HepG2 (cell line): Measurements from ENCODE around the gene PHTF2. TPM values are rescaled to one million over a fixed set of nuclear protein-coding genes. Genes with fewer than 3 reads are reported as not detected.

Experiments
- ATAC-seq: fragments of 200-7000 bp; cut with Tn5 transposase; 3 replicates; pipeline ENCODE4 v1.9.1; 2020; ENCODE audit warnings: mild to moderate bottlenecking, moderate library complexity
- BruUV-seq: library from RNA; stranded (reverse); fragments of 400-500 nt; replicated peaks from 2 replicates; lab custom pipeline; 2021; lab: Mats Ljungman, UMichigan
- CTCF ChIA-PET: fragments of 300-600 bp; formaldehyde crosslinking; extraction: SDS; loops from one replicate; lab custom pipeline; 2021; ENCODE audit warnings: low total read pairs, inconsistent platforms, low intra/inter-chr PET ratio; lab: Yijun Ruan, JAX
- POLR2A ChIA-PET: fragments of 350-600 bp; sonication (Branson Sonifier 250); formaldehyde crosslinking; loops from one replicate; lab custom pipeline; 2020; ENCODE audit warnings: antibody characterized with exemption, inconsistent platforms; lab: Yijun Ruan, JAX
- DNase-seq: peaks from one replicate; pipeline ENCODE4 v3.0.0-alpha.2; 2015; ENCODE audit warnings: low spot score
- FAIRE-seq: peaks from 3 replicates; lab custom pipeline; 2011; peaks lifted over from hg19 to GRCh38; lab: Jason Lieb, UNC
- H2AFZ ChIP-seq: one replicate; pipeline ENCODE4 v1.6.1; 2011; ENCODE audit warnings: low read length, inconsistent platforms
- H3K27ac ChIP-seq: fragments of 300-600 bp; 3 replicates; pipeline ENCODE4 v1.8.0; 2011; ENCODE audit warnings: mixed run types, mild to moderate bottlenecking, mixed read lengths, low read length, inconsistent platforms; ENCODE audit not compliant: insufficient read depth; ENCODE audit errors: extremely low read length
- H3K27me3 ChIP-seq, 2 experiments: fragments of 200-600 bp in 1 of 2; 2 replicates in 1 of 2; 3 replicates in 1 of 2; pipeline versions ENCODE4 v1.6.0 to v1.8.0; 2011; ENCODE audit warnings: low read length in 2 of 2, mild to moderate bottlenecking in 2 of 2, moderate library complexity in 2 of 2, inconsistent platforms in 1 of 2; ENCODE audit not compliant: insufficient read depth in 2 of 2, control insufficient read depth in 1 of 2
- H3K36me3 ChIP-seq, 2 experiments: fragments of 200-600 bp in 1 of 2; replicated peaks in 1 of 2; 2 replicates in 1 of 2; 3 replicates in 1 of 2; pipeline versions ENCODE4 v1.5.1 to v1.8.0; 2011; ENCODE audit warnings: low read length in 2 of 2, inconsistent platforms in 1 of 2; ENCODE audit not compliant: insufficient read depth in 2 of 2, control insufficient read depth in 1 of 2
- H3K4me1 ChIP-seq: 2 replicates; pipeline ENCODE4 v1.5.1; 2012; ENCODE audit warnings: low read length, inconsistent platforms; ENCODE audit not compliant: insufficient read depth
- H3K4me2 ChIP-seq: 2 replicates; pipeline ENCODE4 v1.6.0; 2011; ENCODE audit warnings: low read depth, low read length, inconsistent platforms
- H3K4me3 ChIP-seq, 3 experiments: fragments of 200-600 bp in 1 of 3; sonication (generic), shearing (Covaris generic) in 1 of 3; replicated peaks in 1 of 3; 2 replicates each; pipeline ENCODE4 v1.5.1; 2011 to 2016; ENCODE audit warnings: low read length in 3 of 3, inconsistent platforms in 2 of 3, low read depth in 2 of 3, mild to moderate bottlenecking in 2 of 3, control low read depth in 1 of 3, mixed read lengths in 1 of 3; ENCODE audit not compliant: insufficient read depth in 1 of 3
- H3K79me2 ChIP-seq: one replicate; pipeline ENCODE4 v1.6.1; 2011; ENCODE audit warnings: low read length, inconsistent platforms; ENCODE audit not compliant: insufficient read depth
- H3K9ac ChIP-seq: 2 replicates; pipeline ENCODE4 v1.6.0; 2011; ENCODE audit warnings: mild to moderate bottlenecking, low read depth, low read length, inconsistent platforms; ENCODE audit not compliant: insufficient read depth
- H3K9me3 ChIP-seq: 2 replicates; pipeline ENCODE4 v1.5.1; 2012; ENCODE audit warnings: mild to moderate bottlenecking, low read length
- H4K20me1 ChIP-seq: 2 replicates; pipeline ENCODE4 v1.6.0; 2011; ENCODE audit warnings: inconsistent platforms, mild to moderate bottlenecking, low read length, moderate library complexity; ENCODE audit not compliant: insufficient read depth
- CEBPB ChIP-seq: IDR thresholded peaks from 2 replicates; pipeline ENCODE4 v1.6.1; 2011; ENCODE audit warnings: low read depth, low read length, improper control_type of control experiment, borderline replicate concordance
- SOX6 ChIP-seq, 2 experiments: fragments of 450-650 bp in 1 of 2; sonication (generic) in 1 of 2; formaldehyde crosslinking in 1 of 2; IDR thresholded peaks; 2 replicates each; pipeline versions ENCODE4 v1.4.0 to v1.6.1; 2017 to 2020; ENCODE audit warnings: antibody characterized with exemption in 1 of 2, mild to moderate bottlenecking in 1 of 2, missing genetic modification reagents in 1 of 2
- ZNF33A ChIP-seq: sonication (generic); formaldehyde crosslinking; IDR thresholded peaks from 2 replicates; pipeline ENCODE4 v1.5.1; 2020; ENCODE audit warnings: missing genetic modification reagents, mild to moderate bottlenecking, moderate library complexity, borderline replicate concordance
- ZNF841 ChIP-seq: sonication (generic); formaldehyde crosslinking; IDR thresholded peaks from 2 replicates; pipeline ENCODE4 v1.8.1; 2023; ENCODE audit warnings: missing genetic modification reagents, borderline replicate concordance
- WGBS: methylation state at CpG from one replicate; pipeline ENCODE4 v1.1.6; 2017; ENCODE audit warnings: low lambda C conversion rate; 5-methylcytosine and 5-hydroxymethylcytosine counted together
- in situ Hi-C: cut with HindIII; loops from 2 replicates; pipeline ENCODE4 v1.10.0; 2017; ENCODE audit warnings: low pct_unique_long_range_greater_than_20kb; ENCODE audit not compliant: extremely low pct_ligation_motif_present
- intact Hi-C: fragments of 100-400 bp; cut with micrococcal nuclease; formaldehyde crosslinking; loops from one replicate; pipeline ENCODE4 v1.10.0; 2022; ENCODE audit not compliant: unreplicated experiment
- polyA plus RNA-seq, 8 experiments: library from polyadenylated mRNA; depleted of rRNA in 3 of 8; stranded (reverse) in 7 of 8; unstranded in 1 of 8; fragments of >200 nt; fragmentation: Illumina TruSeq in 4 of 8; extraction: Trizol in 4 of 8; gene quantifications; 2 replicates each; pipeline versions ENCODE4 v1.2.1 to v1.2.3, GENCODE V29; 2011 to 2016; ENCODE audit warnings: low read depth in 4 of 8, missing spikeins in 1 of 8, mixed read lengths in 1 of 8; ENCODE audit not compliant: insufficient read depth in 1 of 8
- total RNA-seq, 5 experiments: library from RNA; depleted of rRNA; stranded (reverse); fragments of >200 nt; fragmentation: Illumina TruSeq; extraction: Trizol; gene quantifications; 2 replicates each; pipeline ENCODE4 v1.2.3, GENCODE V29; 2016; ENCODE audit warnings: low read depth in 1 of 5
- TF ChIP-seq, protein P1 (sequence below), 2 experiments: fragments of 450-650 bp in 1 of 2; sonication (generic) in 1 of 2; formaldehyde crosslinking in 1 of 2; IDR thresholded peaks; 2 replicates each; pipeline versions ENCODE4 v1.6.1 to v1.8.0; 2016 to 2022; ENCODE audit warnings: antibody characterized with exemption in 1 of 2, mild to moderate bottlenecking in 1 of 2, missing genetic modification reagents in 1 of 2
- TF ChIP-seq, protein P2 (sequence below): IDR thresholded peaks from 2 replicates; pipeline ENCODE4 v1.6.1; 2016; ENCODE audit warnings: low read depth

PHTF2 gene
- total and polyA plus RNA-seq, 2 of the 13 experiments (the other 11 are each of a cell fraction or from before 2014, with no cell fraction given), result 7.4 to 10.2 TPM

DNA sequence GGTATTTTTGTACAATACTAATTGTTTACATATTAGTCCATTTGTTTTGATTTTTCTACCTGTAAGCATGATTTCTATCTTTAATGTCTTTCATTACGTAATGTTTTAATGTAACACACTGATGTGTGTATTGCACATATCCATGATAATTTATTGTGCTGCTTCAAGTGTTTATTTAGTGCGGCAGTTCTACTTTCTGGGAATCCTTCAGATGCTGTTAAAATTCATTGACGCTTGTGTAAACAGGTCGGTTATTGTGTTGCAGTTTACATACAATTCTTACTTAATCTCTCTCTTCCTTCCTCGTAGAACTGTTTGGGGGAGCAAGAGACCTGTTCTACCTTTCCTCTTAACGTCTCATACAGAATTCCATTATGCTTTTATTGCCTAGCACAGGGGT, 7.2 kb upstream of the PHTF2 start:
- CTCF ChIA-PET, result no interaction called here

DNA sequence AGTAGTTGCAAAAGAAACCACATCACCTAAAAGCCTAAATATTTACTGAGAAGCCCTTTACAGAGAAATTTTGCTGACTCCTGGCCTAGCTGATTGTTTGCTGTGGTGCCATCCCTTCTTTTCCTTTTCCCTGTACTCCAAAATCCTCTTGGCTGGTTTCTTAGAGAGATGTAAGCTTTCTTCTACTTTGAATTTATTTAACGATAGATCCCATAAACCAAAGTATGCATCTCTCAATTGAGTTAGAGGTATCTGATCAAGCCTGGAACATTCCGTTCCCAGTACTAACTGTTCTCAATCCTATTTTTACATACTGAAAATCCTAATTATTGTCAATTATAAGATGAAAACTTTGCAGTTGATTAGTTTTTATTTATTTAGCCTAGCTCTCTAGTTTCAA, 6.6 kb upstream of the PHTF2 start:
- H3K27ac ChIP-seq, result no peak overlapping the region
- H3K4me2 ChIP-seq, result no peak overlapping the region
- H3K4me1 ChIP-seq, result peaks cover 11% of the 10 kb centered on the region
- no peak for ATAC-seq
- intact Hi-C loops (no loop called here), in situ Hi-C loops (no loop called here)
- DNase-seq, result no peak
- no peak for FAIRE-seq
- BruUV-seq, result no TSS peak
- H3K79me2 ChIP-seq, result peaks cover 16% of the 10 kb centered on the region
- no peak overlapping the region for H3K9ac ChIP-seq
- 98% methylated on average over 2 of the region's 2 CpGs for WGBS
- H3K27me3 ChIP-seq, result no peaks in the 10 kb centered on the region
- H2AFZ ChIP-seq, result no peak overlapping the region
- no peaks in the 10 kb centered on the region for H3K9me3 ChIP-seq
- H3K36me3 ChIP-seq, result peaks cover 0 to 6% of the 10 kb centered on the region in 2 experiments; a peak in 3 of 5 replicates
- H4K20me1 ChIP-seq, result no peaks in the 10 kb centered on the region; the same call in 1 of the 2 replicates
- ChIA-PET POLR2A (no interaction called here), CTCF (no interaction called here)
- H3K4me3 ChIP-seq, result no peak overlapping the region
- TF ChIP-seq ZNF33A (CRISPR knock-in tag) (no peak), ZNF841 (no peak), SOX6 (IDR thresholded peaks at IDR 0.05) (no peak), SOX6 (CRISPR knock-in tag; IDR thresholded peaks at IDR 0.05) (no peak)
- TF ChIP-seq, protein P1, sequence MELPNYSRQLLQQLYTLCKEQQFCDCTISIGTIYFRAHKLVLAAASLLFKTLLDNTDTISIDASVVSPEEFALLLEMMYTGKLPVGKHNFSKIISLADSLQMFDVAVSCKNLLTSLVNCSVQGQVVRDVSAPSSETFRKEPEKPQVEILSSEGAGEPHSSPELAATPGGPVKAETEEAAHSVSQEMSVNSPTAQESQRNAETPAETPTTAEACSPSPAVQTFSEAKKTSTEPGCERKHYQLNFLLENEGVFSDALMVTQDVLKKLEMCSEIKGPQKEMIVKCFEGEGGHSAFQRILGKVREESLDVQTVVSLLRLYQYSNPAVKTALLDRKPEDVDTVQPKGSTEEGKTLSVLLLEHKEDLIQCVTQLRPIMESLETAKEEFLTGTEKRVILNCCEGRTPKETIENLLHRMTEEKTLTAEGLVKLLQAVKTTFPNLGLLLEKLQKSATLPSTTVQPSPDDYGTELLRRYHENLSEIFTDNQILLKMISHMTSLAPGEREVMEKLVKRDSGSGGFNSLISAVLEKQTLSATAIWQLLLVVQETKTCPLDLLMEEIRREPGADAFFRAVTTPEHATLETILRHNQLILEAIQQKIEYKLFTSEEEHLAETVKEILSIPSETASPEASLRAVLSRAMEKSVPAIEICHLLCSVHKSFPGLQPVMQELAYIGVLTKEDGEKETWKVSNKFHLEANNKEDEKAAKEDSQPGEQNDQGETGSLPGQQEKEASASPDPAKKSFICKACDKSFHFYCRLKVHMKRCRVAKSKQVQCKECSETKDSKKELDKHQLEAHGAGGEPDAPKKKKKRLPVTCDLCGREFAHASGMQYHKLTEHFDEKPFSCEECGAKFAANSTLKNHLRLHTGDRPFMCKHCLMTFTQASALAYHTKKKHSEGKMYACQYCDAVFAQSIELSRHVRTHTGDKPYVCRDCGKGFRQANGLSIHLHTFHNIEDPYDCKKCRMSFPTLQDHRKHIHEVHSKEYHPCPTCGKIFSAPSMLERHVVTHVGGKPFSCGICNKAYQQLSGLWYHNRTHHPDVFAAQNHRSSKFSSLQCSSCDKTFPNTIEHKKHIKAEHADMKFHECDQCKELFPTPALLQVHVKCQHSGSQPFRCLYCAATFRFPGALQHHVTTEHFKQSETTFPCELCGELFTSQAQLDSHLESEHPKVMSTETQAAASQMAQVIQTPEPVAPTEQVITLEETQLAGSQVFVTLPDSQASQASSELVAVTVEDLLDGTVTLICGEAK (IDR thresholded peaks at IDR 0.05), result no peak
- TF ChIP-seq, protein P1 (CRISPR knock-in tag; IDR thresholded peaks at IDR 0.05), result no peak

More for the DNA sequence above, 7.2 kb upstream of the PHTF2 start:
- peaks cover 5% of the 10 kb centered on the region for H3K4me1 ChIP-seq
- no peak for ATAC-seq
- no peak for DNase-seq
- 0 out of 2 replicates have a peak, but pooled peaks have one; percentile 23 for TF ChIP-seq CEBPB
- TF ChIP-seq, protein P2, sequence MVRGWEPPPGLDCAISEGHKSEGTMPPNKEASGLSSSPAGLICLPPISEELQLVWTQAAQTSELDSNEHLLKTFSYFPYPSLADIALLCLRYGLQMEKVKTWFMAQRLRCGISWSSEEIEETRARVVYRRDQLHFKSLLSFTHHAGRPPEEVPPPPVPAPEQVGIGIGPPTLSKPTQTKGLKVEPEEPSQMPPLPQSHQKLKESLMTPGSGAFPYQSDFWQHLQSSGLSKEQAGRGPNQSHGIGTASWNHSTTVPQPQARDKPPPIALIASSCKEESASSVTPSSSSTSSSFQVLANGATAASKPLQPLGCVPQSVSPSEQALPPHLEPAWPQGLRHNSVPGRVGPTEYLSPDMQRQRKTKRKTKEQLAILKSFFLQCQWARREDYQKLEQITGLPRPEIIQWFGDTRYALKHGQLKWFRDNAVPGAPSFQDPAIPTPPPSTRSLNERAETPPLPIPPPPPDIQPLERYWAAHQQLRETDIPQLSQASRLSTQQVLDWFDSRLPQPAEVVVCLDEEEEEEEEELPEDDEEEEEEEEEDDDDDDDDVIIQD (CRISPR knock-in tag), result no peak
- no peaks in the 10 kb centered on the region for H4K20me1 ChIP-seq
- peaks cover 0 to 6% of the 10 kb centered on the region in 2 experiments; a peak in 3 of 5 replicates for H3K36me3 ChIP-seq
- H3K9me3 ChIP-seq, result no peaks in the 10 kb centered on the region; the same call in 1 of the 2 replicates
- H2AFZ ChIP-seq, result no peak overlapping the region
- H3K27ac ChIP-seq, result no peak overlapping the region
- H3K4me3 ChIP-seq, result no peak overlapping the region
- H3K79me2 ChIP-seq, result peaks cover 10% of the 10 kb centered on the region
- H3K27me3 ChIP-seq, result no peaks in the 10 kb centered on the region
- WGBS, result 92% methylated on average over 6 of the region's 6 CpGs
- in situ Hi-C loops (no loop called here), intact Hi-C loops (no loop called here)
- no peak for FAIRE-seq
- no peak overlapping the region for H3K9ac ChIP-seq
- POLR2A ChIA-PET, result no interaction called here
- BruUV-seq, result no TSS peak
- no peak overlapping the region for H3K4me2 ChIP-seq
